ENCODE measurements around the gene RBM47. TPM values are rescaled to one million over a fixed set of nuclear protein-coding genes. Genes with fewer than 3 reads are reported as not detected.

Gene RBM47
- total and polyA plus RNA-seq, 9 of the 15 experiments (the other 6 are each of a cell fraction or from before 2014, with no cell fraction given), result 1.4 to 6.4 (median 3.3) TPM

DNA sequence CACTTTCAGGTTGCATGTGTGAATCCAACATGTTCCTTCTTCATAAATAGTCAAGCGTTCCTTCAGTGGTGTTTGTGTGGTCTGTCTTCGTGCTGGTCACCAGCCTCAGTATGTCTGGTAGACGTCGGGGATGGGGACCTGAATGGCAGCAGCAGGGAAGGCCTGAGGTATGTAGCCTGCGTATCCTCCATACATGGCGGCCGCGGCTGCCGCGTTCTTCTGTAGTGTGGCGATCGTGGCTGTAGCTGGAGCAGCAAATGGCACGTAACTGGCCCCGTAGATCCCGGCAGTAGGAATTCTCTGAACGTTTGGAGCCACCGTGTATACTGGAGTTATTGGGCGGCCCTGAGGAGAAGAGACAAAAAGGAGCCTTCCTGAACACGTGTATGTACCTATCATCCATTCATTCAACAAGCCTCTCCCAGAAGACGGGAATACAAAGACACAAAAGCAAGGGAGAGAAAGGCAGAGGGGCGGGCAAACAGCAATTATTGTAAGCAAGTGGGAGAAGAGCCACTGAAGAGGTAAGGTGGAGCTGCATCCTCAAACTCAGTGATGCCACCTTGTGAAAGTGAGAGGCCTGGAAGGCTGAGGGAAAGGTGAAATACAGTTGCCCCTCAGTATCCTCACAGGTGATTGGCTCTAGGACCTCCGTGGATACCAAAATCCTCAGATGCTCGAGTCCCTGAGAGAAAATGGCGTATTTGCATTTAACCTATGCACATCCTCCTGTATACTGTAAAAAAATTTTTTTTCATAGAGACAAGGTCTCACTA lies 203.7 kb downstream of the RBM47 start:
- ATAC-seq (no peak), FAIRE-seq (no peak), DNase-seq (ENCODE audit: extremely low read depth in 1 of 4, low spot score in 3 of 4) (no peak)
- CTCF ChIA-PET (ENCODE audit: low intra/inter-chr PET ratio), result no interaction called here
- Histone ChIP-seq H3K4me2 (ENCODE audit: insufficient read depth, low read length) (no peak overlapping the region), H3K27me3 (ENCODE audit: control insufficient read depth in 2 of 2, insufficient read depth in 2 of 2, low read length in 2 of 2) (no peaks in the 10 kb centered on the region), H3K27ac (ENCODE audit: extremely low read depth, low read depth, low read length) (no peak overlapping the region), H3K4me3 (no peak overlapping the region), H3K9ac (ENCODE audit: insufficient read depth in 1 of 2, low read depth in 2 of 2, low read length in 2 of 2) (no peak overlapping the region), H4K20me1 (replicated peaks; ENCODE audit: control insufficient read depth, insufficient read depth, low read length) (no peaks in the 10 kb centered on the region; the same call in 1 of the 2 replicates), H3K36me3 (ENCODE audit: control insufficient read depth, insufficient read depth, low read length) (no peaks in the 10 kb centered on the region), H2AFZ (ENCODE audit: low read depth, low read length) (no peak overlapping the region), H3K9me1 (ENCODE audit: control insufficient read depth, insufficient read depth, low read length) (no peaks in the 10 kb centered on the region), H3K4me1 (replicated peaks in 1 of 2; ENCODE audit: control insufficient read depth in 2 of 2, insufficient read depth in 2 of 2, low read length in 2 of 2) (no peaks in the 10 kb centered on the region), H3K79me2 (ENCODE audit: control insufficient read depth, insufficient read depth, low read length) (no peaks in the 10 kb centered on the region), H3K9me3 (replicated peaks; ENCODE audit: control insufficient read depth, insufficient read depth, low read depth, low read length) (no peaks in the 10 kb centered on the region)
- no TSS peak for BruUV-seq (replicated peaks)
- TF ChIP-seq SNRNP70 (optimal IDR thresholded peaks at IDR 0.05; ENCODE audit: low read depth, low read length) (peak; percentile 44), IRF1 (CRISPR knock-in tag; IDR thresholded peaks at IDR 0.05; ENCODE audit: borderline replicate concordance) (no peak)
- POLR2A ChIA-PET, result no interaction called here
- intact Hi-C loops (cut with micrococcal nuclease), result no loop called here
- 60% methylated on average over 24 of the region's 24 CpGs for WGBS (ENCODE audit: insufficient coverage, low coverage, missing lambda C conversion rate)
- in situ Hi-C loops (cut with MboI), result no loop called here

DNA sequence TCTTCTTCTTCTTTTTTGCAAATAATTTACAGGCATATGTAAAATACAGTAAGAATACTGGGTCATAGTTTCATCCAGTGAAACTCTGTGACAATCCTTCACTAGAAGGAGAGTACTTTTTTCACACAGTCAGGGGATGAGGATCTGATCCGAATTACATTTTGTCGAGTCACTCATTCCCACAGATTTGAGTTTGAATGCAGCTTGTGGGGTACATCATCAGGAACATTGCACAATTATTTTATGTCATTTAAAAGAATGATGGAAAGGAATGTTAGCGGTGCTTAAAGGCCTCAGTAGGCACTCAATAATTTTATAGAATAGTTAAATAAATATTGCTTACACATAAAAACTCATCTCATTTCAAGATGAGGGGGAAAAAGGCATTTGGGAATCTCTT lies 205.9 kb downstream of the RBM47 start:
- no peak for ATAC-seq
- ChIA-PET POLR2A (no interaction called here), CTCF (ENCODE audit: low intra/inter-chr PET ratio) (no interaction called here)
- Histone ChIP-seq H3K4me2 (ENCODE audit: insufficient read depth, low read length) (no peak overlapping the region), H3K9ac (ENCODE audit: insufficient read depth in 1 of 2, low read depth in 2 of 2, low read length in 2 of 2) (no peak overlapping the region), H3K27me3 (ENCODE audit: control insufficient read depth in 2 of 2, insufficient read depth in 2 of 2, low read length in 2 of 2) (peaks cover 0 to 4% of the 10 kb centered on the region in 2 experiments; a peak in 2 of 5 replicates), H3K9me3 (replicated peaks; ENCODE audit: control insufficient read depth, insufficient read depth, low read depth, low read length) (no peaks in the 10 kb centered on the region), H3K9me1 (ENCODE audit: control insufficient read depth, insufficient read depth, low read length) (no peaks in the 10 kb centered on the region), H2AFZ (ENCODE audit: low read depth, low read length) (no peak overlapping the region), H3K4me1 (replicated peaks in 1 of 2; ENCODE audit: control insufficient read depth in 2 of 2, insufficient read depth in 2 of 2, low read length in 2 of 2) (no peaks in the 10 kb centered on the region), H4K20me1 (replicated peaks; ENCODE audit: control insufficient read depth, insufficient read depth, low read length) (no peaks in the 10 kb centered on the region; the same call in 1 of the 2 replicates), H3K36me3 (ENCODE audit: control insufficient read depth, insufficient read depth, low read length) (no peaks in the 10 kb centered on the region), H3K27ac (ENCODE audit: extremely low read depth, low read depth, low read length) (no peak overlapping the region), H3K79me2 (ENCODE audit: control insufficient read depth, insufficient read depth, low read length) (no peaks in the 10 kb centered on the region), H3K4me3 (no peak overlapping the region)
- BruUV-seq (replicated peaks), result no TSS peak
- no peak for DNase-seq (ENCODE audit: extremely low read depth in 1 of 4, low spot score in 3 of 4)
- 33% methylated on average over 3 of the region's 3 CpGs for WGBS (ENCODE audit: insufficient coverage, low coverage, missing lambda C conversion rate)
- intact Hi-C loops (cut with micrococcal nuclease), result no loop called here
- in situ Hi-C loops (cut with MboI), result no loop called here
- FAIRE-seq, result no peak
- TF ChIP-seq C11orf30 (IDR thresholded peaks at IDR 0.05; ENCODE audit: low read depth), result peak; percentile 21; the same call in 1 of the 2 replicates
- TF ChIP-seq ZNF444 (CRISPR knock-in tag; IDR thresholded peaks at IDR 0.05), result no peak
- TF ChIP-seq TBL1XR1 (IDR thresholded peaks at IDR 0.05; ENCODE audit: low read length in 2 of 2), result no peak
- TF ChIP-seq, protein P1, sequence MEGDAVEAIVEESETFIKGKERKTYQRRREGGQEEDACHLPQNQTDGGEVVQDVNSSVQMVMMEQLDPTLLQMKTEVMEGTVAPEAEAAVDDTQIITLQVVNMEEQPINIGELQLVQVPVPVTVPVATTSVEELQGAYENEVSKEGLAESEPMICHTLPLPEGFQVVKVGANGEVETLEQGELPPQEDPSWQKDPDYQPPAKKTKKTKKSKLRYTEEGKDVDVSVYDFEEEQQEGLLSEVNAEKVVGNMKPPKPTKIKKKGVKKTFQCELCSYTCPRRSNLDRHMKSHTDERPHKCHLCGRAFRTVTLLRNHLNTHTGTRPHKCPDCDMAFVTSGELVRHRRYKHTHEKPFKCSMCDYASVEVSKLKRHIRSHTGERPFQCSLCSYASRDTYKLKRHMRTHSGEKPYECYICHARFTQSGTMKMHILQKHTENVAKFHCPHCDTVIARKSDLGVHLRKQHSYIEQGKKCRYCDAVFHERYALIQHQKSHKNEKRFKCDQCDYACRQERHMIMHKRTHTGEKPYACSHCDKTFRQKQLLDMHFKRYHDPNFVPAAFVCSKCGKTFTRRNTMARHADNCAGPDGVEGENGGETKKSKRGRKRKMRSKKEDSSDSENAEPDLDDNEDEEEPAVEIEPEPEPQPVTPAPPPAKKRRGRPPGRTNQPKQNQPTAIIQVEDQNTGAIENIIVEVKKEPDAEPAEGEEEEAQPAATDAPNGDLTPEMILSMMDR (IDR thresholded peaks at IDR 0.05 in 2 of 3, conservative IDR thresholded peaks at IDR 0.05 in 1 of 3; ENCODE audit: insufficient read depth in 2 of 3, low read depth in 1 of 3, low read length in 3 of 3), result no peak
- TF ChIP-seq PML (IDR thresholded peaks at IDR 0.05; ENCODE audit: low read length), result no peak
- no peak for TF ChIP-seq HNRNPK (IDR thresholded peaks at IDR 0.05; ENCODE audit: low read depth, low read length, poor library complexity, severe bottlenecking)
- peak; percentile 14; the same call in 1 of the 2 replicates for TF ChIP-seq CEBPB (tag; IDR thresholded peaks at IDR 0.05)
- no peak for TF ChIP-seq MCM7 (IDR thresholded peaks at IDR 0.05)
- TF ChIP-seq MAFG (tag; conservative IDR thresholded peaks at IDR 0.05), result peak; percentile 64
- TF ChIP-seq KLF10 (CRISPR knock-in tag; IDR thresholded peaks at IDR 0.05), result no peak
- no peak for TF ChIP-seq MXI1 (IDR thresholded peaks at IDR 0.05; ENCODE audit: low read depth, low read length)
- TF ChIP-seq ZNF316 (IDR thresholded peaks at IDR 0.05), result peak; percentile 58
- no peak for TF ChIP-seq GABPB2 (CRISPR knock-in tag; conservative IDR thresholded peaks at IDR 0.05)
